Measurements from ENCODE around the gene KHDC3L.

GRCh38 chr6:73375216-73375615, 12.8 kb downstream of the KHDC3L start:
- TF ChIP-seq ASH2L (IDR thresholded peaks at IDR 0.05; ENCODE audit: borderline replicate concordance, low read depth), result no peak
- no peak for TF ChIP-seq KAT2A (conservative IDR thresholded peaks at IDR 0.05; ENCODE audit: control insufficient read depth, low read depth, low read length)
- TF ChIP-seq EP300 (IDR thresholded peaks at IDR 0.05; ENCODE audit: borderline replicate concordance in 1 of 2, control insufficient read depth in 1 of 2, low read depth in 2 of 2, low read length in 2 of 2), result no peak
- no peak for TF ChIP-seq NFYB (IDR thresholded peaks at IDR 0.05; ENCODE audit: insufficient read depth, low read depth, low read length)
- no peak for TF ChIP-seq RBBP5 (conservative IDR thresholded peaks at IDR 0.05)
- TF ChIP-seq CHD2 (IDR thresholded peaks at IDR 0.05; ENCODE audit: borderline replicate concordance, low read depth, low read length), result no peak
- no peak for TF ChIP-seq ZNF24 (IDR thresholded peaks at IDR 0.05)
- no peak for TF ChIP-seq ZNF622 (IDR thresholded peaks at IDR 0.05)
- no peak for TF ChIP-seq POLR2AphosphoS5 (IDR thresholded peaks at IDR 0.05; ENCODE audit: low read length)

Measured in GM12878 (cell line).